BJ (cell line): Measurements from ENCODE around the gene NOG. TPM values are rescaled to one million over a fixed set of nuclear protein-coding genes. Genes with fewer than 3 reads are reported as not detected.

Experiments
- CTCF ChIA-PET: fragments of 350-600 bp; formaldehyde crosslinking; extraction: SDS; loops from one replicate; lab custom pipeline; 2021; ENCODE audit warnings: antibody characterized with exemption, inconsistent platforms; lab: Yijun Ruan, JAX
- POLR2A ChIA-PET: fragments of 300-600 bp; sonication (Branson Sonifier 250); formaldehyde crosslinking; extraction: SDS; loops from one replicate; lab custom pipeline; 2021; ENCODE audit warnings: antibody characterized with exemption; lab: Charles Lee
- DNase-seq: peaks from one replicate; pipeline ENCODE4 v3.0.0-alpha.2; 2011; ENCODE audit warnings: low read depth
- H3K27me3 ChIP-seq: 2 replicates; pipeline ENCODE4 v1.6.0; 2011; ENCODE audit warnings: low read length; ENCODE audit not compliant: control insufficient read depth, insufficient read depth
- H3K36me3 ChIP-seq: 2 replicates; pipeline ENCODE4 v1.5.1; 2011; ENCODE audit warnings: low read length; ENCODE audit not compliant: control insufficient read depth, insufficient read depth
- H3K4me3 ChIP-seq: 2 replicates; pipeline ENCODE4 v1.5.1; 2011; ENCODE audit warnings: low read depth, mild to moderate bottlenecking, control low read depth, low read length
- CTCF ChIP-seq: IDR thresholded peaks from 2 replicates; pipeline ENCODE4 v1.5.1; 2011; ENCODE audit warnings: low read depth, mild to moderate bottlenecking, control low read depth, inconsistent platforms, low read length, moderate library complexity; ENCODE audit not compliant: insufficient read depth
- polyA minus RNA-seq: library from RNA; depleted of rRNA, polyadenylated mRNA; stranded (reverse); fragments of >200 nt; gene quantifications from 2 replicates; pipeline ENCODE4 v1.2.3, GENCODE V29; 2011; rRNA and poly(A)+ RNA removed
- polyA plus RNA-seq: library from polyadenylated mRNA; depleted of rRNA; stranded (reverse); fragments of >200 nt; gene quantifications from 2 replicates; pipeline ENCODE4 v1.2.3, GENCODE V29; 2011; rRNA removed

Gene NOG
- polyA plus RNA-seq (0.26 and 0.49 TPM in 2 replicates), polyA minus RNA-seq (0.31 and 0.38 TPM in 2 replicates)

DNA sequence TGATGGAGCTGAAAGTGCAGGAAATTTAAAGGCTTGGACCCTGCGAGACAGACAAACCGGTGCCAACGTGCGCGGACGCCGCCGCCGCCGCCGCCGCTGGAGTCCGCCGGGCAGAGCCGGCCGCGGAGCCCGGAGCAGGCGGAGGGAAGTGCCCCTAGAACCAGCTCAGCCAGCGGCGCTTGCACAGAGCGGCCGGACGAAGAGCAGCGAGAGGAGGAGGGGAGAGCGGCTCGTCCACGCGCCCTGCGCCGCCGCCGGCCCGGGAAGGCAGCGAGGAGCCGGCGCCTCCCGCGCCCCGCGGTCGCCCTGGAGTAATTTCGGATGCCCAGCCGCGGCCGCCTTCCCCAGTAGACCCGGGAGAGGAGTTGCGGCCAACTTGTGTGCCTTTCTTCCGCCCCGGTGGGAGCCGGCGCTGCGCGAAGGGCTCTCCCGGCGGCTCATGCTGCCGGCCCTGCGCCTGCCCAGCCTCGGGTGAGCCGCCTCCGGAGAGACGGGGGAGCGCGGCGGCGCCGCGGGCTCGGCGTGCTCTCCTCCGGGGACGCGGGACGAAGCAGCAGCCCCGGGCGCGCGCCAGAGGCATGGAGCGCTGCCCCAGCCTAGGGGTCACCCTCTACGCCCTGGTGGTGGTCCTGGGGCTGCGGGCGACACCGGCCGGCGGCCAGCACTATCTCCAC, at the start of gene NOG:
Gene NOG (plus strand): TSS at position 54 of the 674 bp plus-strand sequence. CDS start 525 bp downstream, at position 579.
- H3K36me3 ChIP-seq, result no peaks in the 10 kb centered on the region
- TF ChIP-seq CTCF, result no peak
- DNase-seq, result no peak
- ChIA-PET POLR2A (no interaction called here), CTCF (interaction anchor here (0.5 to 12.8 kb wide), 17 partner anchors 9 to 822 kb away, joined by 3 to 274 read pairs (median 3); partner anchors contain the start of genes C17orf67 and DGKE)
- peaks cover 16% of the 10 kb centered on the region for H3K27me3 ChIP-seq
- peak within 1 kb of the TSS; percentile 49 for H3K4me3 ChIP-seq

DNA sequence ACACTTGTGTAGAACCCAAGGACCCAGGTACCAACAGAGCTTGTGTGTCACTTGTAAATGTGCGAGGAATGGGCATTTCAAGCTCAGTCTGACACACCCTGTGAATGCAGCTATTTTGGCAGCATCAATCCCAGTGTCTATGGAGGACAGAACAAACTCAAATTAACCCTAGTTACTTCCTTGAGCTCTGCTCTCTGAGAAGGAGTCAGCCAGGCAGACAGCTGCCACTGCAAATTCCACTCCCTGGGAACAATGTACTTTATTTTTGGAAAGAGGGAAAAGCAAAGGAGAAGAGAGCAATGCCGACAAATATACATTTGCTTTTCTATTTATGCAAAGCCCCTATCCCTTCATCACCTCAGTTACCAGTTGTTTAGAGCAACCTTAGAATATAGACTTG, 48.4 kb upstream of the NOG start:
- ChIA-PET CTCF (no interaction called here), POLR2A (no interaction called here)
- Histone ChIP-seq H3K4me3 (no peak overlapping the region), H3K36me3 (no peaks in the 10 kb centered on the region), H3K27me3 (no peaks in the 10 kb centered on the region)
- DNase-seq, result no peak
- no peak for TF ChIP-seq CTCF

GRCh38 chr17:56545930-56546329, 47.6 kb upstream of the NOG start:
- no peaks in the 10 kb centered on the region for H3K27me3 ChIP-seq
- TF ChIP-seq CTCF, result no peak
- DNase-seq, result no peak
- no peak overlapping the region for H3K4me3 ChIP-seq
- H3K36me3 ChIP-seq, result no peaks in the 10 kb centered on the region
- ChIA-PET POLR2A (no interaction called here), CTCF (no interaction called here)

DNA sequence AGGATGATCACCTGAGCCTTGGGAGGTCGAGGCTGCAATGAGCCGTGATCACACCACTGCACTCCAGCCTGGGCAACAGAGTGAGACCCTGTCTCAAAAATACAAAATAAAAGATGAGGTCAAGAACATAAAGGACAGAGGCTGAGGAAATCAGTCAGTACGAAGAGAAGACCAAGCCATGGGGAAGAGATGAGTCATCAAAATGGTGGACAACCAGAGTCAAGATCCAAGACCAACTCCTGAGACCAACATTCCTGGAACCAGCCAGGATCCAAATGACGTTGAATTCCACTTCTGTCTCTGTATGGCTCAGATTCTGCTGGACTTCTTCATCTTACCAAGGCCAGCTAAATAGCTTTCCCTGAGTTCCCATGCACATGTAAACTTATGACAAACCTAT, 44.8 kb upstream of the NOG start:
- no peak for TF ChIP-seq CTCF
- POLR2A ChIA-PET, result no interaction called here
- no peaks in the 10 kb centered on the region for H3K36me3 ChIP-seq
- CTCF ChIA-PET, result no interaction called here
- no peak overlapping the region for H3K4me3 ChIP-seq
- no peaks in the 10 kb centered on the region for H3K27me3 ChIP-seq
- no peak for DNase-seq

DNA sequence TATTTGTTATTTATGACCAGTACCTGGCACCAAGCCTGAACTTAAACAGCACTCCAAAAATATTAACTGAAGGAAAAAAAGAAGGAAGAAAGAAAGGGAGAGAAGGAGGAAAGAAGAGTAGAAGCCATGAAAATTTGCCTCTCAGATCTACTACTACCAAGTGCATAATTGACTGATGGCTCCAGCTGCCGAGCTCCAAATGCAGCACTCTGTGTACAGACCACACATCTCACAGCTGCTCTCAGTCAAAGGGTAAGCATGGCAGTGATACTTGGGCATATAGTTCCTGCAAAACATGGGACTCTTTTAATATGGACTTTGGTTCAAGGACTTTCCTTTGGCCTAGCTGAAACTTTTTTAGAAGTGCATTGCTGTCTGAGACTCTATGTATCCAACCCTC, 44.0 kb upstream of the NOG start:
- ChIA-PET POLR2A (no interaction called here), CTCF (no interaction called here)
- no peak overlapping the region for H3K4me3 ChIP-seq
- H3K27me3 ChIP-seq, result no peaks in the 10 kb centered on the region
- DNase-seq, result no peak
- no peak for TF ChIP-seq CTCF
- H3K36me3 ChIP-seq, result no peaks in the 10 kb centered on the region
